A549 (cell line): ENCODE results near the gene TGM6.

Experiments
- BHLHE40 ChIP-seq: IDR thresholded peaks from 2 replicates; pipeline ENCODE4 v1.6.1; 2012; ENCODE audit warnings: low read depth, low read length, inconsistent platforms
- CEBPB ChIP-seq, 2 experiments: fragments of >200 bp in 1 of 2; sonication (Bioruptor Twin) in 1 of 2; formaldehyde crosslinking in 1 of 2; IDR thresholded peaks; 2 replicates each; pipeline ENCODE4 v1.6.1; 2012 to 2016
- CTCF ChIP-seq: fragments of >200 bp; sonication (Bioruptor Twin); formaldehyde crosslinking; IDR thresholded peaks from 3 replicates; pipeline ENCODE4 v1.5.1; 2016
- EP300 ChIP-seq, 2 experiments: fragments of >200 bp; sonication (Bioruptor Twin); formaldehyde crosslinking; IDR thresholded peaks; 2 replicates in 1 of 2; 3 replicates in 1 of 2; pipeline ENCODE4 v1.6.1; 2016 to 2017
- FOSB ChIP-seq: fragments of 250-450 bp; sonication (Bioruptor Pico); IDR thresholded peaks from 2 replicates; pipeline ENCODE4 v1.5.0; 2020; ENCODE audit warnings: mild to moderate bottlenecking, moderate library complexity
- JUNB ChIP-seq: fragments of >200 bp; sonication (Bioruptor Twin); formaldehyde crosslinking; IDR thresholded peaks from 2 replicates; pipeline ENCODE4 v1.6.1; 2016
- PBX3 ChIP-seq: IDR thresholded peaks from 2 replicates; pipeline ENCODE4 v1.6.1; 2012
- POLR2A ChIP-seq: IDR thresholded peaks from 2 replicates; pipeline ENCODE4 v1.6.1; 2012; ENCODE audit warnings: mild to moderate bottlenecking, low read length
- POLR2AphosphoS2 ChIP-seq: conservative IDR thresholded peaks from 2 replicates; pipeline ENCODE4 v1.6.1; 2012; ENCODE audit warnings: low read length, improper control_type of control experiment, inconsistent platforms
- RAD21 ChIP-seq, 2 experiments: fragments of >200 bp in 1 of 2; sonication (Bioruptor Twin) in 1 of 2; formaldehyde crosslinking in 1 of 2; IDR thresholded peaks in 1 of 2; conservative IDR thresholded peaks in 1 of 2; 2 replicates in 1 of 2; 3 replicates in 1 of 2; pipeline ENCODE4 v1.6.1; 2012 to 2018; ENCODE audit warnings: inconsistent platforms in 1 of 2
- SMC3 ChIP-seq: fragments of >200 bp; sonication (Bioruptor Twin); formaldehyde crosslinking; IDR thresholded peaks from 3 replicates; pipeline ENCODE4 v1.6.1; 2018; ENCODE audit warnings: inconsistent platforms
- USF2 ChIP-seq: fragments of 450-650 bp; IDR thresholded peaks from 2 replicates; pipeline ENCODE4 v1.6.1; 2014; ENCODE audit warnings: antibody characterized with exemption
- ZFP36 ChIP-seq: fragments of 450-650 bp; IDR thresholded peaks from 2 replicates; pipeline ENCODE4 v1.6.1; 2014; ENCODE audit warnings: borderline replicate concordance; ENCODE audit not compliant: partially characterized antibody
- ZNF302 ChIP-seq: fragments of 250-450 bp; sonication (Bioruptor Pico); IDR thresholded peaks from 2 replicates; pipeline ENCODE4 v1.9.0; 2021; ENCODE audit warnings: inconsistent platforms, mild to moderate bottlenecking, moderate library complexity

- TF ChIP-seq CEBPB (IDR thresholded peaks at IDR 0.05): no peak
- TF ChIP-seq RAD21 (conservative IDR thresholded peaks at IDR 0.05 in 1 of 2, IDR thresholded peaks at IDR 0.05 in 1 of 2): no peak
- no peak for TF ChIP-seq FOSB (CRISPR knock-in tag)
- TF ChIP-seq CTCF: no peak
- no peak for TF ChIP-seq USF2
- no peak for TF ChIP-seq POLR2A
- no peak for TF ChIP-seq PBX3
- no peak for TF ChIP-seq POLR2AphosphoS2
- TF ChIP-seq EP300 (IDR thresholded peaks at IDR 0.05): no peak
- no peak for TF ChIP-seq JUNB
- peak; percentile 66 for TF ChIP-seq ZFP36
- TF ChIP-seq SMC3: no peak
- no peak for TF ChIP-seq BHLHE40
- TF ChIP-seq ZNF302: no peak
Measured at GRCh38 chr20:2401527-2401926, 20.8 kb downstream of the TGM6 start.
